ENCODE measurements around the gene RFX4. TPM values are rescaled to one million over a fixed set of nuclear protein-coding genes. Genes with fewer than 3 reads are reported as not detected.
"Not testable (repeated sequence)": the region's sequence is repeated elsewhere in the genome, so short reads cannot be mapped to it uniquely, and the experiment has no call there.

Gene RFX4
- total and polyA plus RNA-seq, 12 donors, result 0.01 to 0.11 (median 0.11) TPM; not detected in 9

GRCh38 chr12:106685381-106685780 lies 102.6 kb downstream of the RFX4 start:
- Histone ChIP-seq H3K4me1 (no peaks in the 10 kb centered on the region), H3K4me3 (no peak overlapping the region), H3K27me3 (no peaks in the 10 kb centered on the region), H3K27ac (no peak overlapping the region), H3K36me3 (no peaks in the 10 kb centered on the region), H3K9me3 (no peaks in the 10 kb centered on the region)
- intact Hi-C loops (cut with DNase I), result loop anchor here in 2 of 10 donors (5.0 to 10.0 kb wide), 2 partner anchors 159 to 1057 kb away; no protein-coding TSS in a partner anchor
- TF ChIP-seq CTCF (IDR thresholded peaks at IDR 0.05), result no peak
- no peak for DNase-seq
- no peak for ATAC-seq

- DNase-seq, result no peak
- H3K27me3 ChIP-seq, result no peaks in the 10 kb centered on the region
- TF ChIP-seq CTCF (IDR thresholded peaks at IDR 0.05), result no peak
- no peaks in the 10 kb centered on the region for H3K4me1 ChIP-seq
- no peaks in the 10 kb centered on the region for H3K9me3 ChIP-seq
- no peak for ATAC-seq
- no peak overlapping the region for H3K4me3 ChIP-seq
- intact Hi-C loops (cut with DNase I), result loop anchor here in 2 of 10 donors (5.0 to 10.0 kb wide), 2 partner anchors 157 to 1055 kb away; no protein-coding TSS in a partner anchor
- no peak overlapping the region for H3K27ac ChIP-seq
- H3K36me3 ChIP-seq, result no peaks in the 10 kb centered on the region
Measured at GRCh38 chr12:106687672-106688071, 104.9 kb downstream of the RFX4 start.

- 84 to 89% methylated on average over 3 of the region's 3 CpGs for WGBS, 2 donors
- no peak for DNase-seq
- ATAC-seq, result no peak
Measured at GRCh38 chr12:106690569-106691305, 107.9 kb downstream of the RFX4 start.

GRCh38 chr12:106692033-106692432 lies 109.2 kb downstream of the RFX4 start:
- H3K27ac ChIP-seq; ATAC-seq; H3K27me3 ChIP-seq; H3K36me3 ChIP-seq; H3K4me1 ChIP-seq; H3K9me3 ChIP-seq; DNase-seq; H3K4me3 ChIP-seq; intact Hi-C loops (cut with DNase I): not testable (repeated sequence)
- 89 to 93% methylated on average over 6 of the region's 6 CpGs for WGBS, 2 donors

More at GRCh38 chr12:106690569-106691305, 107.9 kb downstream of the RFX4 start:
- Histone ChIP-seq H3K27ac (no peak overlapping the region), H3K9me3 (no peaks in the 10 kb centered on the region), H3K4me1 (no peaks in the 10 kb centered on the region), H3K4me3 (no peak overlapping the region), H3K36me3 (no peaks in the 10 kb centered on the region), H3K27me3 (no peaks in the 10 kb centered on the region)
- intact Hi-C loops (cut with DNase I), result no loop called here
- TF ChIP-seq CTCF (IDR thresholded peaks at IDR 0.05), result no peak
